ENCODE results near the gene NDUFA11. TPM values are rescaled to one million over a fixed set of nuclear protein-coding genes. Genes with fewer than 3 reads are reported as not detected.

Gene NDUFA11
- total RNA-seq, 6 experiments from 2014 or later = 277 to 334 (median 300) TPM

DNA sequence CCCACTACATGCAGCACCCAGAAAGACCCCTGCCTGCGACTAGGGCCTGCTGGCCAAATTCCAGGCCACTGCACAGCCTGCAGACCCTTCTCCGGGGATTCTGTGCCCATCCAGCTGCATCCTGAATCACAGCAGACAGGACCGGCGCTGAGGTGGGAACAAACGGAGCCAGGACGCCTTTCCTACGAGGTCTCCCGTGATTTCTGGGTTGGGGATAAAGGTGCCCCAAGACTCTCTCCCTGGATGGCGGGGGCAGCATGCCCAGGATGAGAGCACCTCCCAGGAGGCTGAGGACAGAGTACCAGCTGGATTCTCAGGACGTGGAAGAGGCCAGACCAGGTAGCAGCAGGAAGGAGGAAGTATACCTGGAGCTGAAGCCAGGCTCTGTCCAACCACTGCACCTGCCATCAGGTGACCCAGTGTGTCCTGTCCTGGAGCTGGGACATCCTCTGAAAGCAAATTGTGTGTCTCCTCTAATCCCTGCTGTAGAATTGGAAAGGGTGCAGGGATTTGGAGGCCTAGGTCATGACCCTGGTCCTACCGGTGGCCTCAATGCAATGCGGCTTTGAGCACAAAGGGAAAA, 29.9 kb downstream of the NDUFA11 start:
- no peak for DNase-seq
- no peaks in the 10 kb centered on the region for H3K9me3 Mint-ChIP-seq
- H3K4me3 Mint-ChIP-seq = no peak overlapping the region
- H3K27ac Mint-ChIP-seq = no peak overlapping the region
- no peaks in the 10 kb centered on the region; the same call in 1 of the 2 replicates for H3K36me3 Mint-ChIP-seq (ENCODE audit: low read depth)
- peaks cover 18% of the 10 kb centered on the region for H3K27me3 Mint-ChIP-seq (ENCODE audit: insufficient read depth)
- TF ChIP-seq, protein P1, sequence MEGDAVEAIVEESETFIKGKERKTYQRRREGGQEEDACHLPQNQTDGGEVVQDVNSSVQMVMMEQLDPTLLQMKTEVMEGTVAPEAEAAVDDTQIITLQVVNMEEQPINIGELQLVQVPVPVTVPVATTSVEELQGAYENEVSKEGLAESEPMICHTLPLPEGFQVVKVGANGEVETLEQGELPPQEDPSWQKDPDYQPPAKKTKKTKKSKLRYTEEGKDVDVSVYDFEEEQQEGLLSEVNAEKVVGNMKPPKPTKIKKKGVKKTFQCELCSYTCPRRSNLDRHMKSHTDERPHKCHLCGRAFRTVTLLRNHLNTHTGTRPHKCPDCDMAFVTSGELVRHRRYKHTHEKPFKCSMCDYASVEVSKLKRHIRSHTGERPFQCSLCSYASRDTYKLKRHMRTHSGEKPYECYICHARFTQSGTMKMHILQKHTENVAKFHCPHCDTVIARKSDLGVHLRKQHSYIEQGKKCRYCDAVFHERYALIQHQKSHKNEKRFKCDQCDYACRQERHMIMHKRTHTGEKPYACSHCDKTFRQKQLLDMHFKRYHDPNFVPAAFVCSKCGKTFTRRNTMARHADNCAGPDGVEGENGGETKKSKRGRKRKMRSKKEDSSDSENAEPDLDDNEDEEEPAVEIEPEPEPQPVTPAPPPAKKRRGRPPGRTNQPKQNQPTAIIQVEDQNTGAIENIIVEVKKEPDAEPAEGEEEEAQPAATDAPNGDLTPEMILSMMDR (IDR thresholded peaks at IDR 0.05) = no peak
- peaks cover 4% of the 10 kb centered on the region; the same call in 1 of the 2 replicates for H3K4me1 Mint-ChIP-seq (ENCODE audit: low read depth)

- Mint-ChIP-seq H3K27me3 (ENCODE audit: insufficient read depth) (peaks cover 15% of the 10 kb centered on the region), H3K36me3 (ENCODE audit: low read depth) (no peaks in the 10 kb centered on the region; the same call in 1 of the 2 replicates), H3K27ac (no peak overlapping the region), H3K4me1 (ENCODE audit: low read depth) (0 out of 2 replicates have a peak, but pooled peaks cover 4% of the 10 kb centered on the region), H3K9me3 (no peaks in the 10 kb centered on the region), H3K4me3 (no peak overlapping the region)
- DNase-seq = no peak
- TF ChIP-seq, protein P1 (IDR thresholded peaks at IDR 0.05) = no peak
These were observed 32.6 kb downstream of the NDUFA11 start for GRCh38 chr19:5870986-5871394.

DNA sequence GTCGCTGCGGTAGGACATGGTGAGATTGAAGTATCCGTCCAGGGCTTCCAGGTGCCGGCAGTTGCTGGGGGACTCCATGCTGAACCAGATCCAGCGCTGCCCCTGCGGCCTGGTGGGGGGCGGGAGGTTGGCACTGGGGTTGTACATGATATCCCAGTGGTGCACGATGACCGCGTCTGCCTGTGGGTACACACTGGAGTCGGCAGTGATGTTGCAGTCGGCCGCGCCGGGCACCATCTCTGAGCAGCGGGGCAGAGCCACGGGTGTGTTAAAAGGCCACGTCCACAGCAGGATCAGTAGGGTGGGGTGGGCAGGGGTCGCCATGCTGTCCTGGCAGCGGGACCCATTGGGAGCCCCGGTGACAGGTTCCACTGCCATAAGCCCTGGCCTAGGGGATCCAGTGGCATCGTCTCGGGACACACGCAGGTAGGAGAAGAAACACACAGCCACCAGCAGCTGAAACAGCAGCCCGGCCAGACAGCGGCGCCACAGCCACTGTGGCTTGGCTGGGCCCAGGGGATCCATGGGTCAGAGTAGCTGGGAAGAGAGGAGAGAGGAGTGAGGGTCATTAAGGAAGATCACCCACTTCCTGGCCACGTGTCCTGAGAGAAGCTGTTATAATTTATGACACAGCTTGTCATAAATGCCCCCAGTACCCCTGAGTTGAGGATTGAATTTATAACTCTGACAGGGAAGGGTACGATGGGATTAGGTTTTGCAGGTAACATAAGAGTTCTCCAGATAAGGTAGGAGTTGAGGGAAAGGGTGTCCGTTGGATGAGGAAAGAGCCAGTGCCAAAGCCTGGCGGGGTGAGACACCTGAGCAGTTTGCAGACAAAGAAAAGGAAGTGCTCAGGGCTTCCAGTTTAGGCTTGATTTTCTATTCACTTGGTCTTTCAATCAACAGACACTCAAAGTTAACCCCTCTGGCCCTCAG, 36.1 kb downstream of the NDUFA11 start:
- no peak for DNase-seq
- H3K27ac Mint-ChIP-seq = no peak overlapping the region
- no peaks in the 10 kb centered on the region for H3K4me1 Mint-ChIP-seq (ENCODE audit: low read depth)
- H3K27me3 Mint-ChIP-seq (ENCODE audit: insufficient read depth) = peaks cover 21% of the 10 kb centered on the region
- TF ChIP-seq, protein P1 (IDR thresholded peaks at IDR 0.05) = no peak
- no peaks in the 10 kb centered on the region for H3K9me3 Mint-ChIP-seq
- no peaks in the 10 kb centered on the region for H3K36me3 Mint-ChIP-seq (ENCODE audit: low read depth)
- no peak overlapping the region for H3K4me3 Mint-ChIP-seq

GRCh38 chr19:5865772-5866171, 37.8 kb downstream of the NDUFA11 start:
- TF ChIP-seq, protein P1 (IDR thresholded peaks at IDR 0.05) = no peak
- no peak overlapping the region for H3K27ac Mint-ChIP-seq
- H3K27me3 Mint-ChIP-seq (ENCODE audit: insufficient read depth) = peaks cover 27% of the 10 kb centered on the region
- H3K36me3 Mint-ChIP-seq (ENCODE audit: low read depth) = no peaks in the 10 kb centered on the region
- no peaks in the 10 kb centered on the region; the same call in 1 of the 2 replicates for H3K4me1 Mint-ChIP-seq (ENCODE audit: low read depth)
- no peak for DNase-seq
- H3K9me3 Mint-ChIP-seq = no peaks in the 10 kb centered on the region
- H3K4me3 Mint-ChIP-seq = no peak overlapping the region

GRCh38 chr19:5864725-5865486, 38.7 kb downstream of the NDUFA11 start:
- H3K27me3 Mint-ChIP-seq (ENCODE audit: insufficient read depth) = peaks cover 27% of the 10 kb centered on the region
- no peak for DNase-seq
- no peak overlapping the region for H3K27ac Mint-ChIP-seq
- no peaks in the 10 kb centered on the region; the same call in 1 of the 2 replicates for H3K4me1 Mint-ChIP-seq (ENCODE audit: low read depth)
- no peaks in the 10 kb centered on the region for H3K9me3 Mint-ChIP-seq
- no peak overlapping the region for H3K4me3 Mint-ChIP-seq
- H3K36me3 Mint-ChIP-seq (ENCODE audit: low read depth) = no peaks in the 10 kb centered on the region
- TF ChIP-seq, protein P1 (IDR thresholded peaks at IDR 0.05) = peak; percentile 62

Data from HFFc6 (cell line).